Naive thymus-derived CD4-positive, alpha-beta T cell (primary cell): Measurements from ENCODE around the gene CALD1. TPM values are rescaled to one million over a fixed set of nuclear protein-coding genes. Genes with fewer than 3 reads are reported as not detected.

ENCODE experiments used
- ATAC-seq: fragments of 150-1000 bp; cut with Tn5 transposase; 2 replicates; pipeline ENCODE4 v1.10.0; 2021; ENCODE audit warnings: mild to moderate bottlenecking, moderate library complexity
- CTCF ChIA-PET: fragments of 350-600 bp; sonication (Branson Sonifier 250); formaldehyde crosslinking; loops from one replicate; lab custom pipeline; 2021; ENCODE audit warnings: antibody characterized with exemption; lab: Charles Lee
- POLR2A ChIA-PET: fragments of 350-600 bp; sonication (Branson Sonifier 250); formaldehyde crosslinking; loops from one replicate; lab custom pipeline; 2021; ENCODE audit warnings: antibody characterized with exemption, inconsistent platforms; lab: Charles Lee
- DNase-seq, 9 donors: peaks; one replicate each; pipeline versions ENCODE4 v3.0.0 to v3.0.0-alpha.2; 2020 to 2022; ENCODE audit warnings: mixed read lengths in 1 of 9
- H3K27ac ChIP-seq: one replicate; pipeline ENCODE4 v1.7.0; 2013; ENCODE audit warnings: mild to moderate bottlenecking, low read depth, low read length, moderate library complexity
- H3K27me3 ChIP-seq, 2 donors: one replicate each; pipeline ENCODE4 v1.7.0; 2013; ENCODE audit warnings: low read length in 2 of 2, mild to moderate bottlenecking in 2 of 2, moderate library complexity in 2 of 2; ENCODE audit not compliant: control insufficient read depth in 2 of 2, insufficient read depth in 2 of 2
- H3K36me3 ChIP-seq, 3 experiments: 1 replicate in 2 of 3; 2 replicates in 1 of 3; pipeline ENCODE4 v1.7.0; 2013; ENCODE audit warnings: low read length in 3 of 3, mild to moderate bottlenecking in 3 of 3, moderate library complexity in 1 of 3; ENCODE audit not compliant: insufficient read depth in 3 of 3, control insufficient read depth in 2 of 3
- H3K4me1 ChIP-seq, 2 donors: one replicate each; pipeline ENCODE4 v1.7.0; 2013; ENCODE audit warnings: low read length in 2 of 2, mild to moderate bottlenecking in 2 of 2, moderate library complexity in 1 of 2; ENCODE audit not compliant: control insufficient read depth in 2 of 2, insufficient read depth in 2 of 2
- H3K4me3 ChIP-seq: 2 replicates; pipeline ENCODE4 v1.7.0; 2013; ENCODE audit warnings: mild to moderate bottlenecking, low read length
- H3K9me3 ChIP-seq, 3 experiments: 1 replicate in 2 of 3; 2 replicates in 1 of 3; pipeline ENCODE4 v1.7.0; 2013; ENCODE audit warnings: low read length in 3 of 3; ENCODE audit not compliant: control insufficient read depth in 2 of 3
- H3K27ac Mint-ChIP-seq, 9 donors: one replicate each; pipeline ENCODE4 v1.8.0; 2020 to 2022; ENCODE audit warnings: mixed read lengths in 9 of 9, mild to moderate bottlenecking in 8 of 9, moderate library complexity in 5 of 9, inconsistent platforms in 2 of 9
- H3K27me3 Mint-ChIP-seq, 5 donors: one replicate each; pipeline ENCODE4 v1.8.0; 2021 to 2022; ENCODE audit warnings: mixed read lengths in 5 of 5, mild to moderate bottlenecking in 1 of 5
- H3K36me3 Mint-ChIP-seq, 5 donors: one replicate each; pipeline ENCODE4 v1.8.0; 2020 to 2022; ENCODE audit warnings: mixed read lengths in 5 of 5, mild to moderate bottlenecking in 3 of 5, inconsistent platforms in 1 of 5
- H3K4me1 Mint-ChIP-seq, 7 donors: one replicate each; pipeline ENCODE4 v1.8.0; 2020 to 2022; ENCODE audit warnings: mixed read lengths in 7 of 7, mild to moderate bottlenecking in 3 of 7, inconsistent platforms in 1 of 7
- H3K4me3 Mint-ChIP-seq, 10 donors: one replicate each; pipeline ENCODE4 v1.8.0; 2020 to 2022; ENCODE audit warnings: mild to moderate bottlenecking in 10 of 10, mixed read lengths in 10 of 10, moderate library complexity in 6 of 10, inconsistent platforms in 2 of 10
- H3K9me3 Mint-ChIP-seq, 11 donors: one replicate each; pipeline ENCODE4 v1.8.0; 2020 to 2022; ENCODE audit warnings: mixed read lengths in 11 of 11, mild to moderate bottlenecking in 4 of 11, inconsistent platforms in 1 of 11, moderate library complexity in 1 of 11
- intact Hi-C, 2 donors: fragments of 100-400 bp; cut with micrococcal nuclease; formaldehyde crosslinking; loops; one replicate each; pipeline ENCODE4 v1.15.1; 2023
- polyA plus RNA-seq, 2 donors: library from polyadenylated mRNA; unstranded; fragments of 300-500 nt; fragmentation: Illumina TruSeq; gene quantifications; one replicate each; pipeline ENCODE4 v1.2.3, GENCODE V29; 2021
- total RNA-seq, 6 experiments: library from RNA in 5 of 6; stranded (reverse) in 5 of 6; gene quantifications; 1 replicate in 5 of 6; 2 replicates in 1 of 6; pipeline ENCODE4 v1.2.3 and lab custom pipeline; 2021 to 2026

The CALD1 gene
- total and polyA plus RNA-seq, 7 experiments from 2014 or later = 0.27 to 2.0 (median 0.37) TPM; not detected in 1

DNA sequence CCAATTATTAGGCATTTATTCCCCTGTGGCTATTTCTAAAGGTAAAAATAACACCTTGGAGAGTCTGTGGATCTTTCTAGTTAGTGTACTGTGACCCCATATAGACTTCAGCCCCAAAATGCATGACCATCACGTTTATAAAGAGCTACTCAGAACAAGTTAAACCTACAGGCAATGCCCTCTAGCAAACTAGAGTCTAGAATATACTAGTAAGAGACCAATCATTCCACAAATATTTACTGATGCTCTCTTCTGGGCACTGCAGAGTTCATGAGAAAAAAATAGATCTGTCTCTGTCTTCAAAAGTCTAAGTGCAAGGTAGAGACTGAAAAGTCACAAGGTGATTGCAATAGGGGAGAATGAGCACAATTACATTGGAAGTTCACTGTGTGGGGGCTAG is 20.5 kb upstream of the CALD1 start:
- ATAC-seq (no peak), DNase-seq (no peak)
- H3K36me3 ChIP-seq = peaks cover 0 to 6% (median 0%) of the 10 kb centered on the region in 3 experiments
- no peak overlapping the region for H3K27ac ChIP-seq
- ChIA-PET CTCF (no interaction called here), POLR2A (interaction anchor here (0.6 kb wide), 1 partner anchor 96 kb away, joined by 3 read pairs; no protein-coding TSS in a partner anchor)
- Mint-ChIP-seq H3K4me1 (peaks cover 0 to 24% (median 17%) of the 10 kb centered on the region in 7 donors), H3K9me3 (no peaks in the 10 kb centered on the region), H3K27ac (no peak overlapping the region), H3K36me3 (peaks cover 0 to 25% (median 10%) of the 10 kb centered on the region in 5 donors), H3K27me3 (no peaks in the 10 kb centered on the region), H3K4me3 (no peak overlapping the region)
- intact Hi-C loops = no loop called here
- no peaks in the 10 kb centered on the region for H3K9me3 ChIP-seq
- H3K4me1 ChIP-seq = no peaks in the 10 kb centered on the region
- H3K27me3 ChIP-seq = no peaks in the 10 kb centered on the region
- H3K4me3 ChIP-seq = no peak overlapping the region

DNA sequence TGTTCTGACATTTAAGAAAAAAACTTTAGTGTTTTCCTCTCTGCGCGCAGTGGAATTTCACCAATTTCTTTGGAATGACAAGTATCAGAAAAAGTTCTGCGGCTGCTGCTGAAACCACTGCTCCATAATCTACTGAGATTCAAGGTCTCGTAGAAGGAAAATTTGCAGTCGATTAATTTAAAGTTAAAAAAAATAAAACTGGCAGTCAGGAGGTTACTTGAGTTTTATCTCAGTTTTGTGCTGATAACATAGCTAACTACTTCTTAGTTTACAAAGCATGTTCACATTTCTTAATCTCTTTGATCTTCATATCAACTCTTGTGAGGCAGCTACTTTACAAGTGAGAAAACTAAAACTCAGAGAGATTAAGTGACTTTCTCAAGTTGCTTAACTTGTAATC is 18.2 kb upstream of the CALD1 start:
- Mint-ChIP-seq H3K36me3 (peaks cover 0 to 39% (median 10%) of the 10 kb centered on the region in 5 donors), H3K27me3 (peaks cover 0 to 2% (median 0%) of the 10 kb centered on the region in 5 donors), H3K4me1 (peaks cover 0 to 24% (median 17%) of the 10 kb centered on the region in 7 donors), H3K27ac (no peak overlapping the region), H3K9me3 (no peaks in the 10 kb centered on the region), H3K4me3 (no peak overlapping the region)
- Histone ChIP-seq H3K27me3 (no peaks in the 10 kb centered on the region), H3K4me1 (no peaks in the 10 kb centered on the region), H3K27ac (no peak overlapping the region), H3K4me3 (no peak overlapping the region), H3K9me3 (no peaks in the 10 kb centered on the region), H3K36me3 (peaks cover 0 to 6% (median 0%) of the 10 kb centered on the region in 3 experiments)
- no peak for ATAC-seq
- ChIA-PET CTCF (no interaction called here), POLR2A (no interaction called here)
- no peak for DNase-seq
- intact Hi-C loops = no loop called here

DNA sequence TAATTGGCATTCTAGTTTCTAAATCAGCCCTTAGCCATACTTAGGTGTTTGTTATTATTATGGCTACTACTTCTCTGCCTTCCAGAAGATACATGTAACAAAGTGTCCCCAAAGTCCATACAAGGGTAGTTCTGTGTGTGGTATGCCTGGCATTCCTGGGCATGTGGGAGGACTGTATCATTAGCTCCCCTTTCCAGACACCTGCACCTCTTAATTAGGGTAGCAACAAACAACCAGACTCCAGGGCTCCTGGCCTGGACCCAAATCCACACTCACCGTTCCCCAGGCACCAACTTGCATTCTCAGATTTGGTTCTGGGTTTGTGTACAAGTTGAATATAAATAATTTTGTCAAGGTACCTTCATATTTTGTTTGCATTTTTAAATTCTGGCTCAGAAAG is 15.5 kb upstream of the CALD1 start:
- Mint-ChIP-seq H3K9me3 (no peaks in the 10 kb centered on the region), H3K4me1 (peaks cover 0 to 24% (median 17%) of the 10 kb centered on the region in 7 donors), H3K27me3 (peaks cover 0 to 3% (median 0%) of the 10 kb centered on the region in 5 donors), H3K27ac (no peak overlapping the region), H3K36me3 (peaks cover 0 to 39% (median 10%) of the 10 kb centered on the region in 5 donors), H3K4me3 (no peak overlapping the region)
- Histone ChIP-seq H3K4me3 (no peak overlapping the region), H3K4me1 (no peaks in the 10 kb centered on the region), H3K27me3 (no peaks in the 10 kb centered on the region), H3K9me3 (no peaks in the 10 kb centered on the region), H3K27ac (no peak overlapping the region), H3K36me3 (peaks cover 0 to 6% (median 0%) of the 10 kb centered on the region in 3 experiments)
- ATAC-seq = no peak
- ChIA-PET CTCF (no interaction called here), POLR2A (no interaction called here)
- intact Hi-C loops = no loop called here
- DNase-seq = no peak

DNA sequence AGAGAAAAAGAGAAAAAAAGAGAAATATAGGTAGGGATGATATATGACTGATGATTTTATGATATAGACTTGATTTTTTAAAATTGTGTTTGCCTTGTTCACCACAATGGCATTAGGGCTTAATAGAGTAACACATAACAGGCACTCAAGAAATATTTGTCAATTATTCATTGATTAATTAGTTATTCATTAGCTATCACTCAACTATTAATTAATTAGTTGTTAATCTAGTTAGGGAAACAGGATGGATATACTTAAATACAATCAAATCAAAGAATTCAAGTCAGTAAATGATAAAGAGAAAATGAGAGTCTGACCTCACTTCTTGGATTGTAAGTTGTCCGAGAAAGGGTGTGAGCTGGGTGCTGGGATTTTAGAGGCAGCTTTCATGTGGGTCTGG is 15.1 kb upstream of the CALD1 start:
- no peak for ATAC-seq
- POLR2A ChIA-PET = no interaction called here
- Mint-ChIP-seq H3K9me3 (no peaks in the 10 kb centered on the region), H3K27me3 (peaks cover 0 to 3% (median 0%) of the 10 kb centered on the region in 5 donors), H3K4me1 (peaks cover 0 to 24% (median 17%) of the 10 kb centered on the region in 7 donors), H3K36me3 (peaks cover 0 to 37% (median 10%) of the 10 kb centered on the region in 5 donors), H3K27ac (peak overlapping the region in 1 of 9 donors; percentile 18), H3K4me3 (no peak overlapping the region)
- Histone ChIP-seq H3K4me3 (no peak overlapping the region), H3K4me1 (no peaks in the 10 kb centered on the region), H3K9me3 (no peaks in the 10 kb centered on the region), H3K36me3 (peaks cover 0 to 5% (median 0%) of the 10 kb centered on the region in 3 experiments), H3K27me3 (no peaks in the 10 kb centered on the region), H3K27ac (no peak overlapping the region)
- no peak for DNase-seq
- intact Hi-C loops = no loop called here
- CTCF ChIA-PET = no interaction called here

DNA sequence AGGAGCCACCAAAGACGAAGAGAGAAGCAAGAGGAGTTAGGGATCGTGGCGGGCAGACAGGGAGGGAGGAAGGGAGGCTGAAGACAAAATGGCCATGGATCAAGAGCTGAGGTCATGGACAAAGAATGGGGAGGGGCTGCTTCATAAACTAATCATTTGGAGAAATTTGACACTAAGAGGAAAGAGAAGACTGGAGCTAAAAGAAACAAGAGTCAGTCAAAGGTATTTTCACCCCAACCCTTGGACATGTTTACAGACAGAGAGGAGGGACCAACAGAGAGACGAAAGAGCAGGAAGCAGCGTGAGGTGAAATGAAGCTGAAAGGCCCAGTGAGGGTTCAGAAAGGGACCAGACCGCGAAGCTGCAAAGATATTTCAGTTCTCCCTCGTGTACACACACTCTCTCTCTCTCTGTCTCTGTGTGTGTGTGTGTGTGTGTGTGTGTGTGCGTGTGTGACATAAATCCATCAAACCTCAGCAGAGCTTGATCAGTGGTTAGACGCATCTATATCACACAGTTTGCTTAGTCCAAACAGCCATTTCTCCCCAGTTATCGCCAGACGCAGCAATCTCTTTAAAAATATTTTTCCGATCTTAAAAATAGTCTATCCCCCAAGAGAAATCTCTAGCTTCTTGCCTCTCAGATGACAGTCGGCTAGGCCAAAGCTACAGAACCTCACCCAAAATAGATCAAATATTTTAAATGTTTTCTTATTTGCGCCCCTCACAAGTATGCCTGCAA is 12.5 kb upstream of the CALD1 start:
- CTCF ChIA-PET = interaction anchor here (0.6 kb wide), 1 partner anchor 168 kb away, joined by 3 read pairs; no protein-coding TSS in a partner anchor
- H3K9me3 Mint-ChIP-seq = no peaks in the 10 kb centered on the region
- peaks cover 0 to 30% (median 11%) of the 10 kb centered on the region in 5 donors for H3K36me3 Mint-ChIP-seq
- H3K27ac ChIP-seq = no peak overlapping the region
- H3K27me3 Mint-ChIP-seq = peaks cover 0 to 3% (median 0%) of the 10 kb centered on the region in 5 donors
- no peak for ATAC-seq
- DNase-seq = no peak
- intact Hi-C loops = no loop called here
- H3K4me1 ChIP-seq = no peaks in the 10 kb centered on the region
- no peaks in the 10 kb centered on the region for H3K27me3 ChIP-seq
- no peaks in the 10 kb centered on the region for H3K9me3 ChIP-seq
- no peak overlapping the region for H3K4me3 ChIP-seq
- no peak overlapping the region for H3K4me3 Mint-ChIP-seq
- POLR2A ChIA-PET = no interaction called here
- no peaks in the 10 kb centered on the region for H3K36me3 ChIP-seq
- H3K27ac Mint-ChIP-seq = no peak overlapping the region
- H3K4me1 Mint-ChIP-seq = peaks cover 0 to 3% (median 0%) of the 10 kb centered on the region in 7 donors

DNA sequence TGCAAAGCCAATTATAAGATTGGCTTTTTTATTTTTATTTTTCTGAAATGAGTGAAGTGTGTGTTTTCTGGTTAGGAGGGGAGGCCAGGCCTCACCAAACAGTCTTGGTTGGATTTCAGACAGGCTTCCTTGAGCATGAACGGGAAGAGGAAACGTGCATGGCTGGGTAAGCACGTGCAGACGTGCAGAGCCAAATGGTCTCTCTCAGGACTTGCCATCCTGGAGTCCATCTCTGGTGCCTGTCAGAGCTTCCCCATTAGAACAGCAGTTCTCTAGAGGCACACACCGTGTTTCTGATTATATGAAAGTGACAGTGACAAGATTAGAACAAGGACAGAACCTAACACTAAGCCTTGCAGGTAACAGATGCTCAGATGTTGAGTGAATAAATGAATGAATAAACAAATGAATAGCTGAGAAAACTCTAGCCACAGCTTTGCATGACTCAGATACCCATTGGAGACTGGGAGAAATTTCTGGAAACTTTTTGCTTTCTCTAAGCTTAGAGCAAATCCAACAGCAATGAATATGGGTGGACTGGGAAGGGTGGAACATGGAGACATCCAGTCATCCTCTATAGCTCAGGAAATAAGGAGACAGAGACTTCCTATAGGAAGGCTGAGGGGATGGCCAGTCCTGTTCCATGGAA is 11.8 kb upstream of the CALD1 start:
- intact Hi-C loops = no loop called here
- ATAC-seq (no peak), DNase-seq (no peak)
- Mint-ChIP-seq H3K36me3 (peaks cover 0 to 30% (median 11%) of the 10 kb centered on the region in 5 donors), H3K4me3 (no peak overlapping the region), H3K4me1 (peaks cover 0 to 3% (median 0%) of the 10 kb centered on the region in 7 donors), H3K9me3 (no peaks in the 10 kb centered on the region), H3K27ac (no peak overlapping the region), H3K27me3 (peaks cover 0 to 3% (median 0%) of the 10 kb centered on the region in 5 donors)
- Histone ChIP-seq H3K4me3 (no peak overlapping the region), H3K27me3 (no peaks in the 10 kb centered on the region), H3K36me3 (no peaks in the 10 kb centered on the region), H3K9me3 (no peaks in the 10 kb centered on the region), H3K4me1 (no peaks in the 10 kb centered on the region), H3K27ac (no peak overlapping the region)
- CTCF ChIA-PET = interaction anchor here (1.5 kb wide), 1 partner anchor 17 kb away, joined by 4 read pairs; no protein-coding TSS in a partner anchor
- POLR2A ChIA-PET = no interaction called here
